ENCODE measurements around the gene CAMTA1.

The CAMTA1 gene

DNA sequence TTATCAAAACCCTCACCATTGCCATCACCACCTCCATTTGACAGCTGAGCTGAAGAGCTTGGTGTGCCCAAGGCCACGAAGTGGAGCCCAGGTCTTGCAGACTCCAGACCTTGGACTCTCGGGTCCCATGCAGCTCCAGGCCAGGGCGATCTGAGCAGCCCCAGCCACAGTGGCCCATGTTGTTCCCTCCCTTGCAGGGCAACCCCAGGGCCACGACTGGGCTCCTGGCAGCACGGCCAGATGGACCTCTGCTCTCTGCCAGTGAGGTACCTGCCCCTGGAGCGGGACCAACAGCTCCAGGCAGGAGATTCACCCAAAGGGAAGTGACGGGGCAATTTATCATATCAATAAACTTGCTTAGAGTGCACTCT is 803.2 kb downstream of the CAMTA1 start:
- ATAC-seq (ENCODE audit: insufficient read depth, low read depth) (no peak), DNase-seq (no peak)
- TF ChIP-seq EZH2 (IDR thresholded peaks at IDR 0.05; ENCODE audit: borderline replicate concordance, low read depth, low read length, severe bottlenecking): no peak
- TF ChIP-seq, protein P1, sequence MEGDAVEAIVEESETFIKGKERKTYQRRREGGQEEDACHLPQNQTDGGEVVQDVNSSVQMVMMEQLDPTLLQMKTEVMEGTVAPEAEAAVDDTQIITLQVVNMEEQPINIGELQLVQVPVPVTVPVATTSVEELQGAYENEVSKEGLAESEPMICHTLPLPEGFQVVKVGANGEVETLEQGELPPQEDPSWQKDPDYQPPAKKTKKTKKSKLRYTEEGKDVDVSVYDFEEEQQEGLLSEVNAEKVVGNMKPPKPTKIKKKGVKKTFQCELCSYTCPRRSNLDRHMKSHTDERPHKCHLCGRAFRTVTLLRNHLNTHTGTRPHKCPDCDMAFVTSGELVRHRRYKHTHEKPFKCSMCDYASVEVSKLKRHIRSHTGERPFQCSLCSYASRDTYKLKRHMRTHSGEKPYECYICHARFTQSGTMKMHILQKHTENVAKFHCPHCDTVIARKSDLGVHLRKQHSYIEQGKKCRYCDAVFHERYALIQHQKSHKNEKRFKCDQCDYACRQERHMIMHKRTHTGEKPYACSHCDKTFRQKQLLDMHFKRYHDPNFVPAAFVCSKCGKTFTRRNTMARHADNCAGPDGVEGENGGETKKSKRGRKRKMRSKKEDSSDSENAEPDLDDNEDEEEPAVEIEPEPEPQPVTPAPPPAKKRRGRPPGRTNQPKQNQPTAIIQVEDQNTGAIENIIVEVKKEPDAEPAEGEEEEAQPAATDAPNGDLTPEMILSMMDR (IDR thresholded peaks at IDR 0.05; ENCODE audit: borderline replicate concordance, extremely low read depth, low read length, poor library complexity, severe bottlenecking): no peak
- H3K36me3 ChIP-seq (ENCODE audit: insufficient read depth, low read length): no peaks in the 10 kb centered on the region
- no peak overlapping the region for H3K4me3 ChIP-seq (ENCODE audit: low read depth in 1 of 2, low read length in 2 of 2)
- H3K27ac ChIP-seq (ENCODE audit: low read length): no peak overlapping the region
- H4K20me1 ChIP-seq (ENCODE audit: insufficient read depth, low read length): peaks cover 5% of the 10 kb centered on the region; the same call in 1 of the 2 replicates
- H3K9me3 ChIP-seq (ENCODE audit: insufficient read depth, low read length, severe bottlenecking): no peaks in the 10 kb centered on the region
- H3K79me2 ChIP-seq (ENCODE audit: insufficient read depth, low read length): no peaks in the 10 kb centered on the region
- no peaks in the 10 kb centered on the region for H3K27me3 ChIP-seq (ENCODE audit: insufficient read depth, low read length, poor library complexity)
- H2AFZ ChIP-seq (ENCODE audit: low read depth, low read length): no peak overlapping the region
- no peak overlapping the region for H3K9ac ChIP-seq (ENCODE audit: low read depth, low read length)
- H3K4me2 ChIP-seq (ENCODE audit: insufficient read depth, low read length): no peak overlapping the region
- no peaks in the 10 kb centered on the region for H3K4me1 ChIP-seq (ENCODE audit: insufficient read depth, low read length)

DNA sequence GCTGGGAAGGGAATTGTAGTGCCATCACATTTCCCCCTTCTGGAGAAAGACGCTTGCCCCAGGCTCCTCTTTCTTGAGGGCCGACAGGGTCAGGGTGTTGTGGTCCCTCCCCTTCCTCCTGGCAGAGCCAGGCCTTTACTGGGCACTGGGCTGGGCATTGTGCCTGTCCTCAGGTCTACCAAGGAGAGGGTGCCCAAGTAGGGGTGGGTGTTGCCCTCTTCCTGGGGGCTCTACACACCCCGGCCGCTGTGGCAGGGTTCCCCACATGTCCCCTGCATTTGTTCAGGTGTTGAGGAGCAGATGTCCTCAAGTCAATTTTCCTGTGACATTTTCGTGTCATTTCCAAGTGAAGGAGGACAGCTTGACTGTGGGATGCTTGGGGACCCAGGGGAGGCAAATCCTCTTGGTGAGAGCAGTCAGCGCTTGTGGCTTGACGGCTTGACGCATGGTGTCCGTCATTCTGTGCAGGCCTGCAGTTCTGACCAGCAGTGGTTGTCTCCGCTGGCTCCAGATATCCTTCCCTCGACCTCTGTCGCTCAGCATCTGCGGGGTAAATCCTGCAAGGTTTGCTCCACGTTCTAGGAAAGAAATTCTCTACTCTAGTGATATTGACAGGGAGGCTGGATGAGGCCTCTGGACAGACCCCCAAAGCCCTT is 804.0 kb downstream of the CAMTA1 start:
- Histone ChIP-seq H3K27ac (ENCODE audit: low read length) (no peak overlapping the region), H3K4me2 (ENCODE audit: insufficient read depth, low read length) (no peak overlapping the region), H2AFZ (ENCODE audit: low read depth, low read length) (no peak overlapping the region), H3K79me2 (ENCODE audit: insufficient read depth, low read length) (no peaks in the 10 kb centered on the region), H3K9me3 (ENCODE audit: insufficient read depth, low read length, severe bottlenecking) (no peaks in the 10 kb centered on the region), H4K20me1 (ENCODE audit: insufficient read depth, low read length) (peaks cover 5% of the 10 kb centered on the region; the same call in 1 of the 2 replicates), H3K9ac (ENCODE audit: low read depth, low read length) (no peak overlapping the region), H3K4me1 (ENCODE audit: insufficient read depth, low read length) (no peaks in the 10 kb centered on the region), H3K4me3 (ENCODE audit: low read depth in 1 of 2, low read length in 2 of 2) (no peak overlapping the region), H3K27me3 (ENCODE audit: insufficient read depth, low read length, poor library complexity) (no peaks in the 10 kb centered on the region), H3K36me3 (ENCODE audit: insufficient read depth, low read length) (no peaks in the 10 kb centered on the region)
- DNase-seq (no peak), ATAC-seq (ENCODE audit: insufficient read depth, low read depth) (no peak)
- TF ChIP-seq, protein P1 (IDR thresholded peaks at IDR 0.05; ENCODE audit: borderline replicate concordance, extremely low read depth, low read length, poor library complexity, severe bottlenecking): no peak
- no peak for TF ChIP-seq EZH2 (IDR thresholded peaks at IDR 0.05; ENCODE audit: borderline replicate concordance, low read depth, low read length, severe bottlenecking)

DNA sequence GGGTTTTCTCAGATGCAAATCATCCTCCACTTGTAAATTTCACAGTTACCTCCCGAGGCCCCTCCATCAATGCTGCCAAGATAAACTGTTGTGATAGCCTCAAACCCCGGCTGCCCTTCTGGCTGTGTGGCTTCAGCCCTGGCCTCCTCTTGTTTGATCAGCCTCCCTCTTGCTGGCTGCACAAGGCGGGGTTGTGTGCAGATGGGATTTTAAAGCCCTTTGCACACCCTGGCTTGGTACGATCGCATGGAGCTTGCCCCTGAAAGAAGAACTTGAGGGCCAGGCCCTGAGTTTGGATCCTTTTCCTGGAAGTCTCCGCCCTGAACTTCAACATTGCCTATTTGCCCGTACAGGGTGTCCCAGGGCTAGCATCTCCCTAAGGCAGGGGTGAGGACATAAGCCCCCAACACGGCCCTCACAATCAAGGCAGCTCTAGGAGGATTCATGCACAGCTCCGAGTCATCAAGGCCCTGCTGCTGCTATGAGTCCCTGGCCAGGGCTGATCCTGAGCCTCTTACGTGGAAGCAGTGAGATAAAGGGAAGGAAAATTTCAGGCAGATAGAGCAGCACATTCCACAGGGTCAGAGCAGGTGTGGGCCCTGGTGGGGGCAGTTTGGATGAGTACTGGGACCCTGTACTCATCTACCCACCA is 804.6 kb downstream of the CAMTA1 start:
- H3K27me3 ChIP-seq (ENCODE audit: insufficient read depth, low read length, poor library complexity): no peaks in the 10 kb centered on the region

More for the DNA sequence above, 804.6 kb downstream of the CAMTA1 start:
- Histone ChIP-seq H3K36me3 (ENCODE audit: insufficient read depth, low read length) (no peaks in the 10 kb centered on the region), H3K4me3 (ENCODE audit: low read depth in 1 of 2, low read length in 2 of 2) (no peak overlapping the region), H3K9me3 (ENCODE audit: insufficient read depth, low read length, severe bottlenecking) (no peaks in the 10 kb centered on the region), H3K27ac (ENCODE audit: low read length) (no peak overlapping the region), H3K9ac (ENCODE audit: low read depth, low read length) (no peak overlapping the region), H2AFZ (ENCODE audit: low read depth, low read length) (no peak overlapping the region), H3K79me2 (ENCODE audit: insufficient read depth, low read length) (no peaks in the 10 kb centered on the region), H4K20me1 (ENCODE audit: insufficient read depth, low read length) (peaks cover 7% of the 10 kb centered on the region; the same call in 1 of the 2 replicates), H3K4me1 (ENCODE audit: insufficient read depth, low read length) (no peaks in the 10 kb centered on the region), H3K4me2 (ENCODE audit: insufficient read depth, low read length) (no peak overlapping the region)
- no peak for DNase-seq
- no peak for ATAC-seq (ENCODE audit: insufficient read depth, low read depth)
- TF ChIP-seq, protein P1 (IDR thresholded peaks at IDR 0.05; ENCODE audit: borderline replicate concordance, extremely low read depth, low read length, poor library complexity, severe bottlenecking): no peak
- no peak for TF ChIP-seq EZH2 (IDR thresholded peaks at IDR 0.05; ENCODE audit: borderline replicate concordance, low read depth, low read length, severe bottlenecking)

Measured in DND-41 (cell line).